ENCODE measurements around the gene ZNF70.

- no peak for TF ChIP-seq JUN (IDR thresholded peaks at IDR 0.05; ENCODE audit: borderline replicate concordance, low read depth, low read length)
- no peak for TF ChIP-seq JUN (CRISPR knock-in tag; IDR thresholded peaks at IDR 0.05; ENCODE audit: borderline replicate concordance)
- TF ChIP-seq ZBTB7A (IDR thresholded peaks at IDR 0.05; ENCODE audit: borderline replicate concordance, control insufficient read depth, low read depth, low read length), result no peak
- TF ChIP-seq ZBTB43 (CRISPR knock-in tag; IDR thresholded peaks at IDR 0.05), result no peak
- no peak for TF ChIP-seq TRIM28 (IDR thresholded peaks at IDR 0.05)
- TF ChIP-seq PHB (CRISPR knock-in tag; IDR thresholded peaks at IDR 0.05), result no peak
- no peak for TF ChIP-seq POLR2AphosphoS2 (IDR thresholded peaks at IDR 0.05; ENCODE audit: low read length)
- TF ChIP-seq FOXP1 (CRISPR knock-in tag; IDR thresholded peaks at IDR 0.05), result no peak
- TF ChIP-seq NR3C1 (CRISPR knock-in tag; IDR thresholded peaks at IDR 0.05), result no peak
- no peak for TF ChIP-seq BCL6 (CRISPR knock-in tag; IDR thresholded peaks at IDR 0.05)
- TF ChIP-seq CTCF (IDR thresholded peaks at IDR 0.05 in 2 of 3, conservative IDR thresholded peaks at IDR 0.05 in 1 of 3; ENCODE audit: insufficient read depth in 2 of 3, low read depth in 1 of 3, low read length in 3 of 3), result no peak
- TF ChIP-seq ZNF274 (IDR thresholded peaks at IDR 0.05; ENCODE audit: borderline replicate concordance, low read depth, low read length), result no peak
- TF ChIP-seq EZH2 (IDR thresholded peaks at IDR 0.05; ENCODE audit: borderline replicate concordance, low read depth, low read length), result no peak
Measured at GRCh38 chr22:23713696-23714595, 37.0 kb downstream of the ZNF70 start.

Data from K562 (cell line).